GM12865 (cell line): Measurements from ENCODE around the gene CNKSR2.

Source experiments
- DNase-seq: peaks from one replicate; pipeline ENCODE4 v3.0.0; 2010; ENCODE audit warnings: low read depth
- H3K4me3 ChIP-seq: 2 replicates; pipeline ENCODE4 v1.5.1; 2011; ENCODE audit warnings: mild to moderate bottlenecking, low read depth, low read length, control low read depth
- TF ChIP-seq, protein P1 (sequence below): IDR thresholded peaks from 2 replicates; pipeline ENCODE4 v1.5.1; 2011; ENCODE audit warnings: low read length, control low read depth, low read depth, inconsistent platforms; ENCODE audit not compliant: insufficient read depth; ENCODE audit errors: missing control alignments

Gene CNKSR2

DNA sequence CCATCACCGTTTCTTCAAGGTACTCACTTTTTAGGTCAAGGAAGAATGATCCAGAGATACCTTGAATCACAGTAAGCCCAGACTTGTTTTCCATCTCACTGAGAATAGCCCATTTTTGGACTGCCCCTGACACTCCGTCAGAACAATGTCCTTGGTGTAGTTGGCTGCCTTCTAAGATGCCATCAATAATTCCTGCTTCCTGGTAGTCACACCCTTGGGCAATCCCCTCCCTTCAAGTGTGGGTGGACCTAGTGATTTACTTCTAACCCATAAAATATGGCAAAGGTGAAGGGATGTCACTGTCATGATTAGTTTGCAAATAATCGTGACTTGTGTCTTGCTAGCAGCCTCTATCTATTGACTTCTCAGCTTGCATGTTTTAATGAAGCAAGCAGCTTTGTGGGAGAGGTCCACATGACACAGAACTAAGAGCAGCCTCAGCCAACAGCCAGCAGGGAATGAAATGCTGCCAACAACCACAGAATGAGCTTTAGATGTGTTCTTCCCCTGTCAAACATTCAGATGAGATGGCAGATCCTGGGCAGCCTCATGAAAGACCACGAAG is 303.9 kb downstream of the CNKSR2 start:
- H3K4me3 ChIP-seq = no peak overlapping the region
- TF ChIP-seq, protein P1, sequence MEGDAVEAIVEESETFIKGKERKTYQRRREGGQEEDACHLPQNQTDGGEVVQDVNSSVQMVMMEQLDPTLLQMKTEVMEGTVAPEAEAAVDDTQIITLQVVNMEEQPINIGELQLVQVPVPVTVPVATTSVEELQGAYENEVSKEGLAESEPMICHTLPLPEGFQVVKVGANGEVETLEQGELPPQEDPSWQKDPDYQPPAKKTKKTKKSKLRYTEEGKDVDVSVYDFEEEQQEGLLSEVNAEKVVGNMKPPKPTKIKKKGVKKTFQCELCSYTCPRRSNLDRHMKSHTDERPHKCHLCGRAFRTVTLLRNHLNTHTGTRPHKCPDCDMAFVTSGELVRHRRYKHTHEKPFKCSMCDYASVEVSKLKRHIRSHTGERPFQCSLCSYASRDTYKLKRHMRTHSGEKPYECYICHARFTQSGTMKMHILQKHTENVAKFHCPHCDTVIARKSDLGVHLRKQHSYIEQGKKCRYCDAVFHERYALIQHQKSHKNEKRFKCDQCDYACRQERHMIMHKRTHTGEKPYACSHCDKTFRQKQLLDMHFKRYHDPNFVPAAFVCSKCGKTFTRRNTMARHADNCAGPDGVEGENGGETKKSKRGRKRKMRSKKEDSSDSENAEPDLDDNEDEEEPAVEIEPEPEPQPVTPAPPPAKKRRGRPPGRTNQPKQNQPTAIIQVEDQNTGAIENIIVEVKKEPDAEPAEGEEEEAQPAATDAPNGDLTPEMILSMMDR = no peak

GRCh38 chrX:21683941-21684340 is 309.7 kb downstream of the CNKSR2 start:
- TF ChIP-seq, protein P1 = no peak
- DNase-seq = no peak
- no peak overlapping the region for H3K4me3 ChIP-seq

More for the DNA sequence above, 303.9 kb downstream of the CNKSR2 start:
- DNase-seq = no peak

- DNase-seq = no peak
- no peak overlapping the region for H3K4me3 ChIP-seq
- TF ChIP-seq, protein P1 = no peak
Measured at GRCh38 chrX:21691512-21692018, 317.3 kb downstream of the CNKSR2 start.

DNA sequence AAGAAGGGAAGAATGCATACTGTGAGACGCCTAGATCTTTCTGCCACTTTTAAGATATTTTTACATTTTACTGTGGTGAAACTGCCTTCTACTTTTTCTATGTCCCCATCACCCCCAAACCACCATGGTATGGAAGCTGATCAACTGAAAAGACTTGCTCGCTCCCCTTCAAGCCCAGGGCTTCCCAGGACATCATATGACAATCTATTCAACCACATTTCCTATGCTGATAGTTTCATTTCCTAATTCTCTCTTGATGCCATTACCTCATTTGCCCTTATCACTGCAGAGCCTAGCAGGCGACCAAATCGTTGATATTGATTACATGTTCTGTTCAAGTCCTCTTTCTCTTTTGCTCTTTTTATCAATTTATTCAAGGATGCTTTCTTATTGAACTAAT is 324.1 kb downstream of the CNKSR2 start:
- no peak for DNase-seq
- TF ChIP-seq, protein P1 = no peak
- no peak overlapping the region for H3K4me3 ChIP-seq

DNA sequence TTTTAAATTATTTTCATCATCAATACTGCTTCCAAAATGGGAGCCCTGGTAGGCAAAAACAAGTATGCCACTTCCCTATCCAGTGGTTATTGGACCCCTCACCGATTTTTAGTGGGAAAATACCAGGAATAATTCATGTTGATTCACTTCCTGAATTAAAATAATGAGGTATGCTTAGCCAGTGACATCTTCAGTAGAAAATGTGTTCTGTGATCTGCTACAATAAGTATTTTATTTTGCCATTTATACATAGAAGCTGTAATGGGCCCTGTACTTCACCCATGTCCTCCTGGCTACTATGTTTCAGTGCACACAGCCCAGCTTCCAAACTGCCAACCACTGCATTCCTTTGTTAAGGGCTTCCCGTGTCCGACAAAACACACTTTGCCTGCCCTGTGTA is 324.9 kb downstream of the CNKSR2 start:
- TF ChIP-seq, protein P1 = no peak
- DNase-seq = no peak
- H3K4me3 ChIP-seq = no peak overlapping the region

- H3K4me3 ChIP-seq = no peak overlapping the region
- no peak for DNase-seq
- TF ChIP-seq, protein P1 = no peak
Measured at GRCh38 chrX:21700275-21700674, 326.1 kb downstream of the CNKSR2 start.

DNA sequence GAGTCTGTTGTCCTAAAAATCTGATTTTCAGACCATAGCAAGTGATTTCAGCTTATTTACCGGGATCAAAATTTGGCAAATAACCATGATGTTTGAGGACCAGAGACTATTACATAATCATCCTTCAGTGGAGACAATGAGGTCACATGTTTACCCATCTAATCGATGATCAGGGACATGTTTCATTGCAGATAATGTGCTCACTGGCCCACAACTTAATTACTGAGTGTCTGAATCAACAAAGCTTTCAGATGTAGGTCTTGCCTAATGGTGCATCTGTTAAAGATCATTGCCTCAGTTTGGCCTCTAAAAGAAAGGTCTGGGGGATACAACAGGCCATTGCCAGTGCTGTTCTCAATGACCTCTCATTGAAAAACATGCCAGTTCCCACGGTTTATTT is 326.7 kb downstream of the CNKSR2 start:
- TF ChIP-seq, protein P1 = no peak
- H3K4me3 ChIP-seq = no peak overlapping the region
- no peak for DNase-seq
